ENCODE measurements around the gene DLX1. TPM values are rescaled to one million over a fixed set of nuclear protein-coding genes. Genes with fewer than 3 reads are reported as not detected.

DLX1 gene
- total and polyA plus RNA-seq, 4 donors: not detected

DNA sequence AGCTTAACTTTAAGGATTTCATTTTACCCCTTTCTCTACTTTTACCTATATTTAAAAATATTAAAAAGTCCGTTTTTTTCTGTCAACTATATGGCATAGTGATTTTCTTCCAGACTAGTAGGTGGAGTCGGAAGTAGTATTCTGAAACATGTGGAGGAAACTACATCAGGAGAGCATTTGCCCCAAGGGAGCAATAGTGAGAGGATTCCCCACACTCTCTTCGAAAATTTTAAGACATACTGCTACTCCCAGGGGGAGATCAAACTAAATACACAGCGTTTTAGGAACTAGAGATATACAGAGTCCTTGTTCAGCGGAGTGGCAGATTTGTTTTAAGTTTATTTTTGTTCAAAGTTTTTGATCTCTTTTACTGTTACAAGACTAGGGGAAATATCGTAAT is 45.0 kb upstream of the DLX1 start:
- TF ChIP-seq JUND (IDR thresholded peaks at IDR 0.05) (no peak), HNF4G (IDR thresholded peaks at IDR 0.05) (no peak), RXRA (IDR thresholded peaks at IDR 0.05) (no peak), YY1 (IDR thresholded peaks at IDR 0.05) (no peak), FOXA1 (IDR thresholded peaks at IDR 0.05) (no peak), TAF1 (conservative IDR thresholded peaks at IDR 0.05) (no peak), FOXA2 (IDR thresholded peaks at IDR 0.05) (no peak), SP1 (IDR thresholded peaks at IDR 0.05) (no peak), NR2F2 (IDR thresholded peaks at IDR 0.05) (no peak), HNF4A (conservative IDR thresholded peaks at IDR 0.05) (no peak), RAD21 (IDR thresholded peaks at IDR 0.05) (no peak), EGR1 (IDR thresholded peaks at IDR 0.05; ENCODE audit: low read depth in 2 of 2) (no peak), GABPA (IDR thresholded peaks at IDR 0.05 in 1 of 2, conservative IDR thresholded peaks at IDR 0.05 in 1 of 2) (no peak)
- TF ChIP-seq, protein P1, sequence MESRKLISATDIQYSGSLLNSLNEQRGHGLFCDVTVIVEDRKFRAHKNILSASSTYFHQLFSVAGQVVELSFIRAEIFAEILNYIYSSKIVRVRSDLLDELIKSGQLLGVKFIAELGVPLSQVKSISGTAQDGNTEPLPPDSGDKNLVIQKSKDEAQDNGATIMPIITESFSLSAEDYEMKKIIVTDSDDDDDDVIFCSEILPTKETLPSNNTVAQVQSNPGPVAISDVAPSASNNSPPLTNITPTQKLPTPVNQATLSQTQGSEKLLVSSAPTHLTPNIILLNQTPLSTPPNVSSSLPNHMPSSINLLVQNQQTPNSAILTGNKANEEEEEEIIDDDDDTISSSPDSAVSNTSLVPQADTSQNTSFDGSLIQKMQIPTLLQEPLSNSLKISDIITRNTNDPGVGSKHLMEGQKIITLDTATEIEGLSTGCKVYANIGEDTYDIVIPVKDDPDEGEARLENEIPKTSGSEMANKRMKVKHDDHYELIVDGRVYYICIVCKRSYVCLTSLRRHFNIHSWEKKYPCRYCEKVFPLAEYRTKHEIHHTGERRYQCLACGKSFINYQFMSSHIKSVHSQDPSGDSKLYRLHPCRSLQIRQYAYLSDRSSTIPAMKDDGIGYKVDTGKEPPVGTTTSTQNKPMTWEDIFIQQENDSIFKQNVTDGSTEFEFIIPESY (IDR thresholded peaks at IDR 0.05): no peak
- TF ChIP-seq, protein P2, sequence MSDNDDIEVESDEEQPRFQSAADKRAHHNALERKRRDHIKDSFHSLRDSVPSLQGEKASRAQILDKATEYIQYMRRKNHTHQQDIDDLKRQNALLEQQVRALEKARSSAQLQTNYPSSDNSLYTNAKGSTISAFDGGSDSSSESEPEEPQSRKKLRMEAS (IDR thresholded peaks at IDR 0.05): no peak
- TF ChIP-seq, protein P3, sequence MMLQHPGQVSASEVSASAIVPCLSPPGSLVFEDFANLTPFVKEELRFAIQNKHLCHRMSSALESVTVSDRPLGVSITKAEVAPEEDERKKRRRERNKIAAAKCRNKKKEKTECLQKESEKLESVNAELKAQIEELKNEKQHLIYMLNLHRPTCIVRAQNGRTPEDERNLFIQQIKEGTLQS (IDR thresholded peaks at IDR 0.05): no peak
- TF ChIP-seq, protein P4, sequence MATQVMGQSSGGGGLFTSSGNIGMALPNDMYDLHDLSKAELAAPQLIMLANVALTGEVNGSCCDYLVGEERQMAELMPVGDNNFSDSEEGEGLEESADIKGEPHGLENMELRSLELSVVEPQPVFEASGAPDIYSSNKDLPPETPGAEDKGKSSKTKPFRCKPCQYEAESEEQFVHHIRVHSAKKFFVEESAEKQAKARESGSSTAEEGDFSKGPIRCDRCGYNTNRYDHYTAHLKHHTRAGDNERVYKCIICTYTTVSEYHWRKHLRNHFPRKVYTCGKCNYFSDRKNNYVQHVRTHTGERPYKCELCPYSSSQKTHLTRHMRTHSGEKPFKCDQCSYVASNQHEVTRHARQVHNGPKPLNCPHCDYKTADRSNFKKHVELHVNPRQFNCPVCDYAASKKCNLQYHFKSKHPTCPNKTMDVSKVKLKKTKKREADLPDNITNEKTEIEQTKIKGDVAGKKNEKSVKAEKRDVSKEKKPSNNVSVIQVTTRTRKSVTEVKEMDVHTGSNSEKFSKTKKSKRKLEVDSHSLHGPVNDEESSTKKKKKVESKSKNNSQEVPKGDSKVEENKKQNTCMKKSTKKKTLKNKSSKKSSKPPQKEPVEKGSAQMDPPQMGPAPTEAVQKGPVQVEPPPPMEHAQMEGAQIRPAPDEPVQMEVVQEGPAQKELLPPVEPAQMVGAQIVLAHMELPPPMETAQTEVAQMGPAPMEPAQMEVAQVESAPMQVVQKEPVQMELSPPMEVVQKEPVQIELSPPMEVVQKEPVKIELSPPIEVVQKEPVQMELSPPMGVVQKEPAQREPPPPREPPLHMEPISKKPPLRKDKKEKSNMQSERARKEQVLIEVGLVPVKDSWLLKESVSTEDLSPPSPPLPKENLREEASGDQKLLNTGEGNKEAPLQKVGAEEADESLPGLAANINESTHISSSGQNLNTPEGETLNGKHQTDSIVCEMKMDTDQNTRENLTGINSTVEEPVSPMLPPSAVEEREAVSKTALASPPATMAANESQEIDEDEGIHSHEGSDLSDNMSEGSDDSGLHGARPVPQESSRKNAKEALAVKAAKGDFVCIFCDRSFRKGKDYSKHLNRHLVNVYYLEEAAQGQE (IDR thresholded peaks at IDR 0.05): no peak
- WGBS: 96% methylated on average over 6 of the region's 6 CpGs
- H3K9me3 ChIP-seq (ENCODE audit: control insufficient read depth in 4 of 4, low read length in 3 of 4): no peaks in the 10 kb centered on the region
- H3K27ac ChIP-seq (ENCODE audit: low read depth in 1 of 2, low read length in 2 of 2): no peak overlapping the region
- no peak overlapping the region for H3K4me3 ChIP-seq (ENCODE audit: low read depth in 1 of 3, low read length in 3 of 3)
- DNase-seq (ENCODE audit: low spot score): no peak
- H3K4me1 ChIP-seq (ENCODE audit: control insufficient read depth in 4 of 4, insufficient read depth in 4 of 4, low read length in 3 of 4): no peaks in the 10 kb centered on the region
- no peak overlapping the region for H3K9ac ChIP-seq (ENCODE audit: low read depth in 1 of 2, low read length in 2 of 2)
- no peaks in the 10 kb centered on the region for H3K36me3 ChIP-seq (ENCODE audit: control insufficient read depth in 4 of 4, insufficient read depth in 3 of 4, low read depth in 1 of 4, low read length in 3 of 4)
- no peaks in the 10 kb centered on the region for H3K27me3 ChIP-seq (ENCODE audit: control insufficient read depth in 4 of 4, insufficient read depth in 4 of 4, low read length in 3 of 4)

DNA sequence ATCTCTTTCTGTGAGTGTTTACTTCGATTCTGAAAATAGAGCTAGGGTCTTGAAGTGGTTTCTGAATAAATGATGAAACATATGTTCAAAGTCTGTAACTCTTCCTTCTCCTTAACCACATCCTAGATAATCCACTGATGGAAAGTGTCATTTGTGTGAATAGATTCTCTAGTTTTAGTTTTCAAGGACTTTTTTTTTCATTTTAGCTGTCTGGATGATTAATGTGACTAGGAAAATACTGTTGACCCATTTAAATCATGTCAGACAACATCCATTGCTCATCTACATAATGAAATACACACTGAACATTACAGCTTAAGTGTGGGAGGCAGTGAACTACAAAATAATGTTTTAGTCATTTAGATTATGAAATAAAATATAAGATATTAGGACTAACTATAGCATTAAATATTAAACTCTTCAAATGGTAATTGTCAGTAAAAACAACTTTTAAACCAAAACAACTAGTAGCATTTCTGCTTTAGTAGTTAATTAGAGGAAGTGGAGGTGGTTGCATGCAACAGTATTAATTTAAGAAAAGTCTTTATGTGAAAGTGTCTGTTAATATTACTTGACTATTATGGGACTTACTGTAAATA is 39.1 kb upstream of the DLX1 start:
- H3K27ac ChIP-seq (ENCODE audit: low read depth in 1 of 2, low read length in 2 of 2): no peak overlapping the region
- H3K27me3 ChIP-seq (ENCODE audit: control insufficient read depth in 4 of 4, insufficient read depth in 4 of 4, low read length in 3 of 4): no peaks in the 10 kb centered on the region
- WGBS: 82% methylated on average over 1 of the region's 1 CpG
- H3K36me3 ChIP-seq (ENCODE audit: control insufficient read depth in 4 of 4, insufficient read depth in 3 of 4, low read depth in 1 of 4, low read length in 3 of 4): no peaks in the 10 kb centered on the region
- no peak overlapping the region for H3K4me3 ChIP-seq (ENCODE audit: low read depth in 1 of 3, low read length in 3 of 3)
- H3K4me1 ChIP-seq (ENCODE audit: control insufficient read depth in 4 of 4, insufficient read depth in 4 of 4, low read length in 3 of 4): peaks cover 0 to 3% (median 0%) of the 10 kb centered on the region in 4 donors
- no peak overlapping the region for H3K9ac ChIP-seq (ENCODE audit: low read depth in 1 of 2, low read length in 2 of 2)
- no peak for DNase-seq (ENCODE audit: low spot score)
- TF ChIP-seq GABPA (IDR thresholded peaks at IDR 0.05 in 1 of 2, conservative IDR thresholded peaks at IDR 0.05 in 1 of 2) (no peak), FOXA2 (IDR thresholded peaks at IDR 0.05) (no peak), NR2F2 (IDR thresholded peaks at IDR 0.05) (no peak), HNF4A (conservative IDR thresholded peaks at IDR 0.05) (no peak), HNF4G (IDR thresholded peaks at IDR 0.05) (no peak), FOXA1 (IDR thresholded peaks at IDR 0.05) (no peak), RAD21 (IDR thresholded peaks at IDR 0.05) (no peak)
- TF ChIP-seq, protein P4 (IDR thresholded peaks at IDR 0.05): no peak
- TF ChIP-seq, protein P1 (IDR thresholded peaks at IDR 0.05): no peak
- TF ChIP-seq, protein P5, sequence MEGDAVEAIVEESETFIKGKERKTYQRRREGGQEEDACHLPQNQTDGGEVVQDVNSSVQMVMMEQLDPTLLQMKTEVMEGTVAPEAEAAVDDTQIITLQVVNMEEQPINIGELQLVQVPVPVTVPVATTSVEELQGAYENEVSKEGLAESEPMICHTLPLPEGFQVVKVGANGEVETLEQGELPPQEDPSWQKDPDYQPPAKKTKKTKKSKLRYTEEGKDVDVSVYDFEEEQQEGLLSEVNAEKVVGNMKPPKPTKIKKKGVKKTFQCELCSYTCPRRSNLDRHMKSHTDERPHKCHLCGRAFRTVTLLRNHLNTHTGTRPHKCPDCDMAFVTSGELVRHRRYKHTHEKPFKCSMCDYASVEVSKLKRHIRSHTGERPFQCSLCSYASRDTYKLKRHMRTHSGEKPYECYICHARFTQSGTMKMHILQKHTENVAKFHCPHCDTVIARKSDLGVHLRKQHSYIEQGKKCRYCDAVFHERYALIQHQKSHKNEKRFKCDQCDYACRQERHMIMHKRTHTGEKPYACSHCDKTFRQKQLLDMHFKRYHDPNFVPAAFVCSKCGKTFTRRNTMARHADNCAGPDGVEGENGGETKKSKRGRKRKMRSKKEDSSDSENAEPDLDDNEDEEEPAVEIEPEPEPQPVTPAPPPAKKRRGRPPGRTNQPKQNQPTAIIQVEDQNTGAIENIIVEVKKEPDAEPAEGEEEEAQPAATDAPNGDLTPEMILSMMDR (IDR thresholded peaks at IDR 0.05; ENCODE audit: low read depth, low read length, missing input control): no peak
- H3K9me3 ChIP-seq (ENCODE audit: control insufficient read depth in 4 of 4, low read length in 3 of 4): no peaks in the 10 kb centered on the region
